HFF-Myc (cell line): Measurements from ENCODE around the gene OSER1.

ENCODE experiments used
- DNase-seq: peaks from one replicate; pipeline ENCODE4 v3.0.0-alpha.2; 2011; ENCODE audit warnings: low read depth; ENCODE audit errors: extremely low read depth
- H3K4me3 ChIP-seq: replicated peaks from 2 replicates; pipeline ENCODE4 v1.5.1; 2011; ENCODE audit warnings: low read depth, mild to moderate bottlenecking, control low read depth, low read length
- CTCF ChIP-seq: IDR thresholded peaks from 2 replicates; pipeline ENCODE4 v1.5.1; 2012; ENCODE audit warnings: mild to moderate bottlenecking, low read depth, low read length, control low read depth; ENCODE audit errors: missing control alignments

Gene OSER1

GRCh38 chr20:44159711-44160110 lies 50.9 kb downstream of the OSER1 start:
- no peak overlapping the region for H3K4me3 ChIP-seq
- no peak for TF ChIP-seq CTCF
- DNase-seq: no peak

DNA sequence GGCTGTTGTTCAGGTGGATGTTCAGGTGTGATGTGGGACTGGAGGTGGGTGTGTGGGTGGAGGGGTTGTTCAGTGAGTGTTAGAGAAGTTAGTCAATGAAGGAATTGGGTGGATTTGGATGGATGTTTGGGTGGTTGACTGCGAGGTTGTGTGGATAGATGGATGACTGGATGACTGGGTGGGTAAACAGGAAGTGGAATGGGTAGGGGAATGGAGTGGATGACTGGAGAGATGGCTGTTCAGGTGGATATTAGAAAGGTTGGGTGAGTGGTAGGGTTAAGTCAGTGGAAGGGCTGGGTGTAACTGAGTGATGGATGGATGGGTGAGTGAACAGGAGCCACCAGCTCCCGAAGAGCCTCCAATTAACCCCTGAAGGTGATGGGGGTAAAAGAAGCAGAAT lies 51.4 kb downstream of the OSER1 start:
- TF ChIP-seq CTCF: no peak
- no peak for DNase-seq
- no peak overlapping the region for H3K4me3 ChIP-seq

DNA sequence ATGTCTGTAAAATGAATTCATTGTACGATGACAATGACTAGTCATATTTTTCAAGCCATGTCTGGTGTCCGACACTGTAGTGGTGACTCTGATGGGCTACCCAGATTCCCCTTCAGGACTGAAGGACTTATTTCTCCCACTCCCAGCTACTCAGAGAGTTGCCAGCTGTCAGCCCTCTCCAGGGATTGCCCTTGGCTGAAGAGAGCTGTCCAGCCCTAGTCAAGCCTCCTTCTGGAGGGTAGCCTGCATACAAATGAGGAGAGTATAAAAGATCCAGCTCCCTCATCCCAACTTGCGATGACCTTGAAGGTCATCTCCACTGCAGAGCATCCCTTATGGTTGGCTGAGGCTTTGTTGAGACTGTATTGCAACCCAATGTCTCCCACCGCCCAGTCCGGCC lies 53.5 kb downstream of the OSER1 start:
- no peak for TF ChIP-seq CTCF
- H3K4me3 ChIP-seq: no peak overlapping the region
- no peak for DNase-seq

GRCh38 chr20:44154521-44155001 lies 56.0 kb downstream of the OSER1 start:
- no peak for TF ChIP-seq CTCF
- DNase-seq: no peak
- no peak overlapping the region for H3K4me3 ChIP-seq

DNA sequence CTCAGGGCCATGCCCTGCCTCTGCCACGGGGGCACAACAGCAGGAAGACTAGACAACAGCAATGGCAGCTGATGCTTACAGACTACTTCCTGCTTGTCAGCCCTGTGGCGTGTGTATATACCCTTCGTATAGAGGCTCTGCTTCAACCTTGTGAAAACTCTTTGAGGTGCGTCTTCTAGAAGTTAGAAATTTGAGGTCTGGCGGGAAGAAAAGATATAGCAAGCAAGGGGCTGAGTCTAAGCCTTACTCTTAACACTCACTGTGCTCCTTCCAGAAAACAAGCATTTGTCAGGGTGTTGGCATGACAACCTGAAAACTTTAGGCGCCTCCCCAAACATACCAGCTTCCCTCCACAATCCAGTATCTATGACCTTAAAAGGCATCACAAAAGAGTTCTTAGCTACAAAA lies 56.9 kb downstream of the OSER1 start:
- no peak for TF ChIP-seq CTCF
- no peak overlapping the region for H3K4me3 ChIP-seq
- no peak for DNase-seq

- TF ChIP-seq CTCF: no peak
- H3K4me3 ChIP-seq: no peak overlapping the region
- DNase-seq: no peak
Measured at GRCh38 chr20:44151621-44152416, 58.8 kb downstream of the OSER1 start.
